NCI-H1048 (cell line): Measurements from ENCODE around the gene PAGE4.

Experiments used
- DNase-seq: peaks from one replicate; lab custom pipeline; 2025; lab: John Stamatoyannopoulos, UW

PAGE4 gene

GRCh38 chrX:49876750-49877149, 47.6 kb downstream of the PAGE4 start:
- DNase-seq, result peak; percentile 1

GRCh38 chrX:49877397-49878101, 48.4 kb downstream of the PAGE4 start:
- DNase-seq, result no peak

- DNase-seq, result no peak
Observed at GRCh38 chrX:49878128-49878833, 49.2 kb downstream of the PAGE4 start.

- DNase-seq, result peak; percentile 50
Observed at GRCh38 chrX:49878834-49879655, 49.9 kb downstream of the PAGE4 start, which contains the start of gene USP27X. TSS of gene USP27X (plus strand) at chrX:49879484. CDS start at chrX:49880308, 824 bp downstream.

GRCh38 chrX:49879656-49880277, 50.7 kb downstream of the PAGE4 start:
- no peak for DNase-seq

- DNase-seq, result no peak
Observed at GRCh38 chrX:49880668-49881067, 51.6 kb downstream of the PAGE4 start.
